Stimulated activated CD8-positive, alpha-beta memory T cell treated with anti-CD3 and anti-CD28 coated beads, Interleukin-7, amount 100 ng/mL, for 24 hours (primary cell): Measurements from ENCODE around the gene RSF1.

Experiments
- DNase-seq: peaks from one replicate; pipeline ENCODE4 v3.0.0-alpha.2; 2020; ENCODE audit warnings: low read depth

The RSF1 gene

DNA sequence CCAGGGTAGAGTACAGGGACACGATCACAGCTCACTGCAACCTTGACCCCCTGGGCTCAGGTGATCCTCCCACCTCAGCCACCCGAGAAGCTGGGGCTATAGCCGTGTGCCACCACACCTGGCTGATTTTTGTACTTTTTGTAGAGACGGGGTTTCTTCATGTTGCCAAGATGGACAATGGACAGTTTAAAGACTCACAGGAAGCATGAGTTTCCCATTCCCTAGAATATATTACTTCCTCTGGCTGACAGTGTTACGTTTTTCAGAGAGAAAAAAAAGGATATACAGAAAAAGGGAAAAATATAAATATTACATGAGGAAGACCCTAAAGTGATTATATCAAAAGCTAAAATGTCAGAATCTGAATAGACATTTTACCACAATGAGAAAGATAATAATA lies 72.3 kb downstream of the RSF1 start:
- DNase-seq: no peak

DNA sequence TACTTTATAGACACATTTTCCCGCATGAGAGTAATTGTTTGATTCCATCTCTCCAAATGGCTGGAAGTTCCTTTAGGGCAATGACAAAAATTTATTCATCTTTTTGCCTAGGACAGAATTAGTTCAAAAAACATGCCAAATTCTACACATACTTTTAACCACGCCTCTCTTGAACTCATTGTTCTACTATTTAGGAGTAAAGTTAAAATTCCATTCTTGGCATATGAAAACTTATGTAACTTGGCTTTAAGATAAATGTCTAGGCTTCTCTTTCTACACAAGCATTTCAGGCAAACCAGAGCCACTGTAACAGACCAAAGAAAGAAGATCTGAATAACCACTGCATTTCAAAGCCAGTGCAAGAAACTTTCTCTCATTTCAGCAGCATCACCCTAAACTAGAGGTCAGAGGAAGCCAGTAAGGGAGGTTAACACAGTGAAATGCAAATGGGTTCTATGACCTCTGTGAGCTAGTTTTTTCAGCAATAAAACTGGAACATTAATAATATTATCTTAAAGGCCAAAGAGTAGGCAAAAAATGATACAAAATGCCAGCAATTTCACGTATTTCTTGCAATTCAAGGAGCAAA lies 73.0 kb downstream of the RSF1 start:
- DNase-seq: no peak

DNA sequence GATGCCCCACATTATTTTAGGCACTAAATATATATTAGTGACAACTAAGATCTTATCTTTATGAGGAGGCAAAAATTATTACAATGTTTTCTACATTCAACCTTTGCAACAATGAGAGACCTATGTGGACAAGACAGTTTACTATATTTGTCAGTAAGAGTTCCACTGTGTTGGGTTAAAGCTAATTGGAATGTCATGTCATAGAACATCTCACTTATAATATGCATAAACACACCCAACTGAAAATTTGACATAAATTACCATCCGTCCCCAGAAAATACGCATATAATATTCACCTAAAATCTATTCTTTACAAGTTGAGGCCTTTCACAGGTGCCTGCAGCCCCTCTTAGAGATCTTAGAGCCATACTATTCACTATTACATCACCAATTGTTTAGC lies 84.0 kb downstream of the RSF1 start:
- no peak for DNase-seq

DNA sequence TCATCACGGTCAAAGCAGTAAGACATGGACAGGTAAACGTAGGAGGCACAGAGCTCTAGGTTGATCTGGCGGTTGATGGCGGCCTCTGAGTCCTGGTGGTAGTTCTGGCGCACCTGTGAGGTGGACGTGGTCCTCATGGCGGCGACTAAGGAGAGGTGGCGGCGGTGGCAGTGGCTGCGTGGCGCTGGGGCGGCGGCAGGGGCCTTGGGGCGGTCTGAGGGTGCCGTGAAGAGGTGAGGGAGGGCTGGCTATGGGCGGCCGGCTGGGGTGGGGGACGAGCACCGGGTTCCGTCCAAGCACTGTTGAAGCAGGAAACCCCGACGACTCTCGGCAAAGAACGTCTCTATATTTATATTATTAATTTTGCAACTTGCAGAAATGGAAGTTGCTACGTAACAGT lies 85.6 kb downstream of the RSF1 start:
- DNase-seq: no peak

DNA sequence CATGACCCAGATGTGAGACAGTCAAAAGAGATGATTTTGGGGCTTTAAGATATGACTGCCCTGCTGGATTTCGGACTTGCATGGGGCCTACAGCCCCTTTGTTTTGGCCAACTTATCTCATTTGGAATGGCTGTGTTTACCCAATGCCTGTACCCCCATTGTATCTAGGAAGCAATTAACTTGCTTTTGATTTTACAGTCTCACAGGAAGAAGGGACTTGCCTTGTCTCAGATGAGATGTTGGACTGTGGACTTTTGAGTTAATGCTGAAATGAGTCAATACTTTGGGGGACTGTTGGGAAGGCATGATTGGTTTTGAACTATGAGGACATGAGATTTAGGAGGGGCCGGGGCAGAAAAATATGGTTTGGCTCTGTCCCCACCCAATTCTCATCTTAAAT lies 88.4 kb downstream of the RSF1 start:
- DNase-seq: no peak

DNA sequence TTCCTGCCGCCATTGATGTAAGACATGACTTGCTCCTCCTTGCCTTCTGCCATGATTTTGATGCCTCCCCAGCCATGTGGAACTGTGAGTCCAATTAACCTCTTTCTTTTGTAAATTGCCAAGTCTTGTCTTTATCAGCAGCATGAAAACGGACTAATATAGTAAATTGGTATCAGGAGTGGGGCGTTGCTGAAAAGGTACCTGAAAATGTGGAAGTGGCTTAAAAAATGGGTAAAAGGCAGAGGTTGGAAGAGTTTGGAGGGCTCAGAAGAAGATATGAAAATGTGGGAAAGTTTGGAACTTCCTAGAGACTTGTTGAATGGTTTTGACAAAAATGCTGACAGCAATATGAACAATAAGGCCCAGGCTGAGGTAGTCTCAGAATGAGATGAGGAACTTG lies 89.7 kb downstream of the RSF1 start:
- DNase-seq: no peak

DNA sequence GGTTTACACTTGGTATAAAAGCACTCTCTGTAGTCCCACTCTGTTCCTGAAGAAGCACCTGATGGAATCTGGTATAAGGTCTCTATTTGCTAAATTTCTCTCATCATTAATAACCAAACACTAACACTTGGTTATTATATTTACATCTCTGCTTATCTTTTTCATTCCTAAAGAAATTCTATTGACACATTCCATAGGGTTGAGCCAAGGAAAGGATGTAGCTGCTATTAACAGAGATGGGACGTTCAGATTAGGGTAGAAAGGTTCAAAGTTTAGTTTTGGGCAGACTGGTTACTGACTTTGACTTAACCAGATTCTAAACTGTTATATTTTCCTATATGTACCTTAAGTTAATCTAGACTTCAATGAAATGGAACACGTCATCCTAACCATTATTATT lies 91.5 kb downstream of the RSF1 start:
- DNase-seq: no peak

GRCh38 chr11:77728203-77728786 lies 92.2 kb downstream of the RSF1 start:
- no peak for DNase-seq

DNA sequence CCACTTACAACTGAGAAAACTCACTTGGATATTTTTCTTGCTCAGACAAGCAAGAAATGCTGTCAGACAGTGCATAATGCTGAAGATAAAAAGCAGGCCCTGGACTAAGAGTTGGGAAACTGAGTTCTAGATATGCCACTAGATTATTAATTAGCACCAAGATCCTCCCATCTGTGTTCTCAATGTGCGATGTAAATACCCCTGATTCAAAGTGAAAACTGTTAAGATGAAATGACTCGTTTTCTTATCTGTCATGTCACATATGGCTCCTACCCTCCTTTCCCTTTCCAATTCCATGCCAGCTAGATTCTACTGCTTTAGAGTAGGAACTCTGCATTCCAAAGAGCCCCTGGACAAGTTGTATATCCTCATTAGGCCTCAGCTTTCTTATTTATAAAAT lies 94.0 kb downstream of the RSF1 start:
- no peak for DNase-seq

- DNase-seq: no peak
These were observed 95.1 kb downstream of the RSF1 start for GRCh38 chr11:77725433-77725832.

GRCh38 chr11:77724636-77725035 lies 95.9 kb downstream of the RSF1 start:
- no peak for DNase-seq

GRCh38 chr11:77723024-77723423 lies 97.5 kb downstream of the RSF1 start:
- no peak for DNase-seq

- DNase-seq: no peak
These were observed 110.2 kb downstream of the RSF1 start for GRCh38 chr11:77710358-77710757.

DNA sequence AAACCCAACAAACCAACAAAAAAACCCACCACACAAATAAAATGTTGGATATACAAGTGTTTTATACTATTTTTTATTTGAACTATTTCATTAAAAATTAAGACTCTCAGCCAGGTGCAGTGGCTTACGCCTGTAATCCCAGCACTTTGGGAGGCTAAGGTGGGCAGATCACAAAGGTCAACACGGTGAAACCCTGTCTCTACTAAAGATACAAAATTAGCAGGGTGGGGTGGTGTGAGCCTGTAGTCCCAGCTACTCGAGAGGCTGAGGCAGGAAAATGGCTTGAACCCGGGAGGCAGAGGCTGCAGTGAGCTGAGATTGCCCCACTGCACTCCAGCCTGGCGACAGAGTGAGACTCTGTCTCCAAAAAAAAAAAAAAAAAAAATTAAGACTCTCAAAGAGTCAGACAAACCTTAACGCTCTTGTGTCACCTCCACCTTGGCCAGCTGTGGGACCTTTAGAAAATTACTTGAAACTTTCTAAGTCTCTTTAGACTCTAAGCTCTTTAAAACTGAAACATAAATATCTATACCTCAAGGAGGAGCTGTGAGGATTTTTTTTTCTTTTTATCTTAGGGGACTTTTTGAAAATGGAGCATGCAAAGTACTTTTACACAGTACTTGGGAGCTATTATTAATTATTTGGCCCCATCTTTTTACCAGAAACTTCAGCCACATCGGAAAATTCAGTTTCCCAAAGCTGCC lies 114.5 kb downstream of the RSF1 start:
- DNase-seq: no peak

DNA sequence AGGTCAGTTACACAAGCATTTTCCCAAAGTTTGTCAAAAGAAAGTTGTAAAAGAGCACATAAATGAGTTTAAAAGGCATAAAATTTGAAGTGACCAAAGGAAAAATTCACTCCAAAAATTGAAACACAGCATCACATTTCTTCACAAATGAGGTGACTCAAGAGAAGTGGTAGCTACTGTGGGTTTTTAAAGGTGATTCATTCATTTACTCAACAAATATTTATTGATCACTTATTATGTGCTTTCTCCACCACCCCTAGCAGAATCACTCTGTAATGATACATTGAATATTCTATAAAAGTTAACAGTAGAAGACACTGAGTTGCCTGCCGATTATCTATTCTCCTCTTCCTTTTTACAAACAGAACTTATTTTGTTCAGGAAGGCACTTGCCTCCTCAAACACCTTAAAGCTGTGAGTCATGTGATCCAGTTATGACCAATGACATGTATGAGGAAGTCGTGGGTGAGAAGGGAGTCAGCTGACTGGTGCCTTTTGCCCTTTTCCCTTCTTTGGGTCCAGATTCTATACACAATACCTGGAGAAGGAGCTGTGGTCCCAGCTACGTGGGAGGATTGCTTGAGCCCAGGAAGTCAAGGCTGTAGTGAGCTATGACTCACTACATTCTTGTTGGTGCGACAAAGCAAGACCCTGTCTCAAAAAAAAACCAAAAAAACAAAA lies 115.2 kb downstream of the RSF1 start:
- DNase-seq: no peak

DNA sequence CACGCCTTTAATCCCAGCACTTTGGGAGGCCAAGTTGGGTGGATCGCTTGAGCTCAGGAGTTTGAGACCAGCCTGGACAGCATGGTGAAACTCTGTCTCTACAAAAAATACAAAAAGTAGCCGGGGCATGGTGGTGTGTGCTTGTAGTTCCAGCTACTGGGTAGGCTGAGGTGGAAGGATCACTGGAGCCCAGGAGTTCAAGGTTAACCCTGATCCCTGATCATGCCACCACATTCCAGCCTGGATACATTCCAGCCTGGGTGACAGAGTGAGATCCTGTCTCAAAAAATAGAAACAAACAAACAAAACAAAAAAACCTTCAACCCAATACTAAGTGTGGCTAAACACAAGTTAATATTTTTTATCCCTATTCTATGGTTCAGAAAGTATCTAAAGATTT lies 116.5 kb downstream of the RSF1 start:
- DNase-seq: no peak

DNA sequence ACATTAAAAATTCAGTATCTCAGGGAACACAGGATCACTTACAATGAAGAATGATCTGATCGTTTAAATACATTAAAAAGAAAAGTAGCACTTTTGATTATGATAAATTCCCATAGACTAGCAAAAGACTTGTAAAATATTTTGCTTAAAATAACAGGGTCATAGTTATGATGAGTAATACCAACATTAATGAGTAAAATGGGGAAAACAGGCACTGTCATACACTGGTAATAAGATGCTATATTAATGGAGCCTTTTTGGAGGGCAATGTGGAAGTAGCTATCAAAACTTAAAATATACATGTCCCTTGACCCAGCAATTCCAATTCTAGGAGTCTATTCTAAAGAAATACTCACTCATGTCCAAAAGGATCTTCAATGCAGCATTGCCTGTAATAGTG lies 121.1 kb downstream of the RSF1 start:
- no peak for DNase-seq

DNA sequence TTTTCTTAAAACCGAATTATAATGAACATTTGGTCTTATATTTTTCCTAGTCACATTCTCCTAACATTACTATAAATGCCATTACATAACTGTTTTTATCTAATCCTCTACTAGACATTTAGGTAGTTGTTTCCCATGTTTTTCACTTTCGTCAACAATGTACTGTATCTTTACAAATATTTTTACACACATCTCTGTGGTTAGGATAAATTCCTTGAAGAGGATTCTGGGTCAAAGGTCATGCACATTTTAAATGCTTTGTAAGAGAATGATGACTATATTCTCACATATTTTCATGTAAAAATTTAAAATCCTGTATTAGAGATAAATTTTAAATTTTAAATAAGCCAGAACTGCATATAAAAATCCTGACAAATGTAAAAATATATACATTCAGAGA lies 121.6 kb downstream of the RSF1 start:
- DNase-seq: no peak

GRCh38 chr11:77697865-77698264 lies 122.7 kb downstream of the RSF1 start:
- no peak for DNase-seq

GRCh38 chr11:77695417-77695816 lies 125.1 kb downstream of the RSF1 start:
- no peak for DNase-seq

GRCh38 chr11:77690649-77691048 lies 129.9 kb downstream of the RSF1 start:
- DNase-seq: no peak

GRCh38 chr11:77687088-77687487 lies 133.4 kb downstream of the RSF1 start:
- no peak for DNase-seq

DNA sequence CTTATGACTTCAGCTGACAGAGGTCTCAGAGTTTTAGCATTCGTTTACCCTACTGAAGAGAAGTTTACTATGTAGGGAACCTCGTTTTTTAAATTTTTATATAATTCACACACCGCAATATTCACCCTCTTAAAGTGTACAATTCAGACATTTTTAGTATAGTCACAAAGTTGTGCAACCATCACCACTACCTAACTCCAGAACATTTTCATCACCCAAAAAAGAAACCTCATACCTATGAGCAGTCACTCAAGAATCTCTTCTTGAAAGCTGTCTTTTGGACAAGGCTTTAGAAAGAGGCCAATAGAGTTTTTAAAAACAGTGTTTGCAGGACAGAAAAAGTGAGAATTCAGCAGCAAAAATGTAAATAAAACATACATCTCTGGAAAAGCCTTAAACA lies 143.4 kb downstream of the RSF1 start:
- no peak for DNase-seq
